WTC11 (cell line): ENCODE measurements around the gene GHITM.

ENCODE experiments used
- CREB1 ChIP-seq: sonication (generic); formaldehyde crosslinking; IDR thresholded peaks from 2 replicates; pipeline ENCODE4 v1.8.0; 2023; ENCODE audit warnings: mild to moderate bottlenecking, missing genetic modification reagents
- NFYB ChIP-seq: sonication (generic); formaldehyde crosslinking; conservative IDR thresholded peaks from 2 replicates; pipeline ENCODE4 v1.8.0; 2022; ENCODE audit warnings: low read depth, missing genetic modification reagents
- SMAD4 ChIP-seq: sonication (generic); formaldehyde crosslinking; IDR thresholded peaks from 2 replicates; pipeline ENCODE4 v1.8.0; 2022; ENCODE audit warnings: mild to moderate bottlenecking, missing genetic modification reagents
- SP1 ChIP-seq: sonication (generic); formaldehyde crosslinking; conservative IDR thresholded peaks from 2 replicates; pipeline ENCODE4 v1.8.1; 2022; ENCODE audit warnings: missing genetic modification reagents
- TEAD4 ChIP-seq: sonication (generic); formaldehyde crosslinking; IDR thresholded peaks from 2 replicates; pipeline ENCODE4 v1.8.0; 2022; ENCODE audit warnings: mild to moderate bottlenecking, missing genetic modification reagents
- ZNF263 ChIP-seq: sonication (generic); formaldehyde crosslinking; IDR thresholded peaks from 2 replicates; pipeline ENCODE4 v1.8.1; 2022; ENCODE audit warnings: low read depth, mild to moderate bottlenecking, moderate library complexity, missing genetic modification reagents
- ZNF423 ChIP-seq: fragments of 250-450 bp; sonication (Bioruptor Pico); IDR thresholded peaks from 2 replicates; pipeline ENCODE4 v2.1.2; 2022; ENCODE audit warnings: mild to moderate bottlenecking, moderate library complexity
- TF ChIP-seq, protein P1 (sequence below): fragments of 200-600 bp; IDR thresholded peaks from 2 replicates; pipeline ENCODE4 v1.8.0; 2022; ENCODE audit warnings: antibody characterized with exemption
- TF ChIP-seq, protein P2 (sequence below): sonication (generic); formaldehyde crosslinking; IDR thresholded peaks from 2 replicates; pipeline ENCODE4 v1.8.0; 2022; ENCODE audit warnings: mild to moderate bottlenecking, missing genetic modification reagents
- TF ChIP-seq, protein P3 (sequence below): sonication (generic); formaldehyde crosslinking; IDR thresholded peaks from 2 replicates; pipeline ENCODE4 v1.8.1; 2022; ENCODE audit warnings: mild to moderate bottlenecking, missing genetic modification reagents, moderate library complexity, borderline replicate concordance
- TF ChIP-seq, protein P4 (sequence below): sonication (generic); formaldehyde crosslinking; conservative IDR thresholded peaks from 2 replicates; pipeline ENCODE4 v1.8.1; 2022; ENCODE audit warnings: mild to moderate bottlenecking, missing genetic modification reagents

DNA sequence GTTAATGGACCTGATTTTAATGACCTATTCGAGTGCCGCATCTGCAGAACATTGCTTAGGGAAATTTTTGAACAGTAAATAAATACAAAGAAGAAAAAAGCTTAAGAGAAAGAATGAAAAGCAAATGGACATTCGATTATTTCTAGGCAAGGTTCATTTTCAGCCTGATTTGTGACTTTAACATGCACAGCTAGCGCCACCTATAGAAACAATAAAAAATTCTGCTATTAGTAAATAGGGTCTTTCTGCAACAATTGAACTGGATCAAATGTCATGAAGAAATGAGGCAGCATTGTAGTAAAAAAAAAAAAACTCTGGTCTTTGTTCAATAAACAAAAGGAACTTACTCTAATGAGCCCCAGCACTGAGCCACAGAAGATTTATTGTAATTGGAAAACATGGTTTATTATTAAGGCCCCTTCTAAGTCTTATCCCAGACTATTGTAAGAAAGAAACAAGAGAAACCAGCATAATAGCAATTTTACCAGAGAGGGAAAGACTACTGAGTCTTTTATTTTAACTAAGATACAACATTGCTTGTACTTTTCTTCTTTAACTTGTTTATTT is 41.4 kb upstream of the GHITM start:
- TF ChIP-seq, protein P1, sequence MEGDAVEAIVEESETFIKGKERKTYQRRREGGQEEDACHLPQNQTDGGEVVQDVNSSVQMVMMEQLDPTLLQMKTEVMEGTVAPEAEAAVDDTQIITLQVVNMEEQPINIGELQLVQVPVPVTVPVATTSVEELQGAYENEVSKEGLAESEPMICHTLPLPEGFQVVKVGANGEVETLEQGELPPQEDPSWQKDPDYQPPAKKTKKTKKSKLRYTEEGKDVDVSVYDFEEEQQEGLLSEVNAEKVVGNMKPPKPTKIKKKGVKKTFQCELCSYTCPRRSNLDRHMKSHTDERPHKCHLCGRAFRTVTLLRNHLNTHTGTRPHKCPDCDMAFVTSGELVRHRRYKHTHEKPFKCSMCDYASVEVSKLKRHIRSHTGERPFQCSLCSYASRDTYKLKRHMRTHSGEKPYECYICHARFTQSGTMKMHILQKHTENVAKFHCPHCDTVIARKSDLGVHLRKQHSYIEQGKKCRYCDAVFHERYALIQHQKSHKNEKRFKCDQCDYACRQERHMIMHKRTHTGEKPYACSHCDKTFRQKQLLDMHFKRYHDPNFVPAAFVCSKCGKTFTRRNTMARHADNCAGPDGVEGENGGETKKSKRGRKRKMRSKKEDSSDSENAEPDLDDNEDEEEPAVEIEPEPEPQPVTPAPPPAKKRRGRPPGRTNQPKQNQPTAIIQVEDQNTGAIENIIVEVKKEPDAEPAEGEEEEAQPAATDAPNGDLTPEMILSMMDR, result no peak
- TF ChIP-seq TEAD4 (CRISPR knock-in tag) (no peak), ZNF263 (CRISPR knock-in tag) (no peak), NFYB (CRISPR knock-in tag) (no peak), ZNF423 (no peak), SP1 (CRISPR knock-in tag) (no peak), SMAD4 (no peak), CREB1 (CRISPR knock-in tag) (no peak)
- TF ChIP-seq, protein P2, sequence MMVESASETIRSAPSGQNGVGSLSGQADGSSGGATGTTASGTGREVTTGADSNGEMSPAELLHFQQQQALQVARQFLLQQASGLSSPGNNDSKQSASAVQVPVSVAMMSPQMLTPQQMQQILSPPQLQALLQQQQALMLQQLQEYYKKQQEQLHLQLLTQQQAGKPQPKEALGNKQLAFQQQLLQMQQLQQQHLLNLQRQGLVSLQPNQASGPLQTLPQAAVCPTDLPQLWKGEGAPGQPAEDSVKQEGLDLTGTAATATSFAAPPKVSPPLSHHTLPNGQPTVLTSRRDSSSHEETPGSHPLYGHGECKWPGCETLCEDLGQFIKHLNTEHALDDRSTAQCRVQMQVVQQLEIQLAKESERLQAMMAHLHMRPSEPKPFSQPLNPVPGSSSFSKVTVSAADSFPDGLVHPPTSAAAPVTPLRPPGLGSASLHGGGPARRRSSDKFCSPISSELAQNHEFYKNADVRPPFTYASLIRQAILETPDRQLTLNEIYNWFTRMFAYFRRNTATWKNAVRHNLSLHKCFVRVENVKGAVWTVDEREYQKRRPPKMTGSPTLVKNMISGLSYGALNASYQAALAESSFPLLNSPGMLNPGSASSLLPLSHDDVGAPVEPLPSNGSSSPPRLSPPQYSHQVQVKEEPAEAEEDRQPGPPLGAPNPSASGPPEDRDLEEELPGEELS (CRISPR knock-in tag), result no peak
- TF ChIP-seq, protein P3, sequence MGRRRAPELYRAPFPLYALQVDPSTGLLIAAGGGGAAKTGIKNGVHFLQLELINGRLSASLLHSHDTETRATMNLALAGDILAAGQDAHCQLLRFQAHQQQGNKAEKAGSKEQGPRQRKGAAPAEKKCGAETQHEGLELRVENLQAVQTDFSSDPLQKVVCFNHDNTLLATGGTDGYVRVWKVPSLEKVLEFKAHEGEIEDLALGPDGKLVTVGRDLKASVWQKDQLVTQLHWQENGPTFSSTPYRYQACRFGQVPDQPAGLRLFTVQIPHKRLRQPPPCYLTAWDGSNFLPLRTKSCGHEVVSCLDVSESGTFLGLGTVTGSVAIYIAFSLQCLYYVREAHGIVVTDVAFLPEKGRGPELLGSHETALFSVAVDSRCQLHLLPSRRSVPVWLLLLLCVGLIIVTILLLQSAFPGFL (CRISPR knock-in tag), result no peak
- TF ChIP-seq, protein P4, sequence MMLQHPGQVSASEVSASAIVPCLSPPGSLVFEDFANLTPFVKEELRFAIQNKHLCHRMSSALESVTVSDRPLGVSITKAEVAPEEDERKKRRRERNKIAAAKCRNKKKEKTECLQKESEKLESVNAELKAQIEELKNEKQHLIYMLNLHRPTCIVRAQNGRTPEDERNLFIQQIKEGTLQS (CRISPR knock-in tag), result no peak
